ENCODE data around the gene DOCK4. TPM values are rescaled to one million over a fixed set of nuclear protein-coding genes. Genes with fewer than 3 reads are reported as not detected.

Gene DOCK4
- total RNA-seq, 4 donors from 2014 or later = 9.9 to 30.9 (median 13.7) TPM

GRCh38 chr7:111987886-111988285 lies 218.3 kb downstream of the DOCK4 start:
- TF ChIP-seq CTCF (IDR thresholded peaks at IDR 0.05) (no peak), POLR2A (IDR thresholded peaks at IDR 0.05) (no peak)
- Histone ChIP-seq H3K27ac (peak overlapping the region in 1 of 4 donors; percentile 66), H3K4me1 (no peaks in the 10 kb centered on the region), H3K36me3 (peaks cover 0 to 33% (median 0%) of the 10 kb centered on the region in 3 donors), H3K4me3 (no peak overlapping the region), H3K27me3 (no peaks in the 10 kb centered on the region), H3K9me3 (no peaks in the 10 kb centered on the region)
- intact Hi-C loops (cut with DNase I) = no loop called here
- 64 to 69% methylated on average over 1 of the region's 1 CpG for WGBS, 2 donors
- no peak for DNase-seq

GRCh38 chr7:111987115-111987826 lies 218.9 kb downstream of the DOCK4 start:
- Histone ChIP-seq H3K4me1 (no peaks in the 10 kb centered on the region), H3K9me3 (no peaks in the 10 kb centered on the region), H3K27ac (peak overlapping the region in 2 of 4 donors; percentile 2 to 66), H3K36me3 (peaks cover 0 to 33% (median 0%) of the 10 kb centered on the region in 3 donors), H3K4me3 (no peak overlapping the region), H3K27me3 (no peaks in the 10 kb centered on the region)
- WGBS, 2 donors = 45 to 52% methylated on average over 6 of the region's 6 CpGs
- no peak for DNase-seq
- TF ChIP-seq POLR2A (IDR thresholded peaks at IDR 0.05) (no peak), CTCF (IDR thresholded peaks at IDR 0.05) (no peak)
- intact Hi-C loops (cut with DNase I) = no loop called here

GRCh38 chr7:111986601-111987000 lies 219.6 kb downstream of the DOCK4 start:
- intact Hi-C loops (cut with DNase I) = no loop called here
- no peaks in the 10 kb centered on the region for H3K27me3 ChIP-seq
- peak overlapping the region in 1 of 4 donors; percentile 66 for H3K27ac ChIP-seq

GRCh38 chr7:111985798-111986197 lies 220.4 kb downstream of the DOCK4 start:
- TF ChIP-seq POLR2A (IDR thresholded peaks at IDR 0.05) (no peak), CTCF (IDR thresholded peaks at IDR 0.05) (no peak)
- intact Hi-C loops (cut with DNase I) = no loop called here
- Histone ChIP-seq H3K4me3 (no peak overlapping the region), H3K27ac (peak overlapping the region in 1 of 4 donors; percentile 5), H3K36me3 (peaks cover 0 to 33% (median 0%) of the 10 kb centered on the region in 3 donors), H3K9me3 (no peaks in the 10 kb centered on the region), H3K4me1 (no peaks in the 10 kb centered on the region), H3K27me3 (no peaks in the 10 kb centered on the region)
- WGBS, 2 donors = 93 to 100% methylated on average over 1 of the region's 1 CpG
- DNase-seq = no peak

More at GRCh38 chr7:111986601-111987000, 219.6 kb downstream of the DOCK4 start:
- TF ChIP-seq POLR2A (IDR thresholded peaks at IDR 0.05) = no peak
- no peak for TF ChIP-seq CTCF (IDR thresholded peaks at IDR 0.05)
- Histone ChIP-seq H3K36me3 (peaks cover 0 to 33% (median 0%) of the 10 kb centered on the region in 3 donors), H3K4me1 (no peaks in the 10 kb centered on the region), H3K9me3 (no peaks in the 10 kb centered on the region), H3K4me3 (no peak overlapping the region)
- DNase-seq = no peak
- WGBS, 2 donors = 68 to 77% methylated on average over 2 of the region's 2 CpGs

- 60 to 82% methylated on average over 2 of the region's 2 CpGs for WGBS, 2 donors
- Histone ChIP-seq H3K27ac (no peak overlapping the region), H3K4me3 (no peak overlapping the region), H3K36me3 (peaks cover 0 to 26% (median 0%) of the 10 kb centered on the region in 3 donors), H3K27me3 (no peaks in the 10 kb centered on the region), H3K9me3 (no peaks in the 10 kb centered on the region), H3K4me1 (no peaks in the 10 kb centered on the region)
- no peak for DNase-seq
- intact Hi-C loops (cut with DNase I) = no loop called here
- TF ChIP-seq CTCF (IDR thresholded peaks at IDR 0.05) (no peak), POLR2A (IDR thresholded peaks at IDR 0.05) (no peak)
These were observed 223.4 kb downstream of the DOCK4 start for GRCh38 chr7:111982804-111983203.

Measured in esophagus squamous epithelium (tissue), 5 donors.